Chondrocyte (in vitro differentiated cells): ENCODE measurements around the gene SLC22A7. TPM values are rescaled to one million over a fixed set of nuclear protein-coding genes. Genes with fewer than 3 reads are reported as not detected.

Source experiments
- DNase-seq: peaks from one replicate; pipeline ENCODE4 v3.0.0; 2021; ENCODE audit warnings: mixed read lengths, low spot score
- H3K27ac Mint-ChIP-seq: one replicate; pipeline ENCODE4 v1.8.0; 2021; ENCODE audit warnings: mild to moderate bottlenecking, moderate library complexity, mixed read lengths; ENCODE audit not compliant: unreplicated experiment
- H3K27me3 Mint-ChIP-seq: 2 replicates; pipeline ENCODE4 v1.8.0; 2021; ENCODE audit warnings: low read depth, mixed read lengths
- H3K36me3 Mint-ChIP-seq: 2 replicates; pipeline ENCODE4 v1.8.0; 2021; ENCODE audit warnings: low read depth, mixed read lengths
- H3K4me1 Mint-ChIP-seq: 2 replicates; pipeline ENCODE4 v1.8.0; 2021; ENCODE audit warnings: low read depth, mild to moderate bottlenecking, mixed read lengths
- H3K4me3 Mint-ChIP-seq: one replicate; pipeline ENCODE4 v1.8.0; 2021; ENCODE audit warnings: mild to moderate bottlenecking, moderate library complexity, mixed read lengths; ENCODE audit not compliant: unreplicated experiment
- H3K9me3 Mint-ChIP-seq: 2 replicates; pipeline ENCODE4 v1.8.0; 2021; ENCODE audit warnings: low read depth, mixed read lengths
- CTCF ChIP-seq: fragments of 200-600 bp; sonication (generic); IDR thresholded peaks from 2 replicates; pipeline ENCODE4 v1.5.0; 2021; ENCODE audit warnings: antibody characterized with exemption, mild to moderate bottlenecking, moderate library complexity
- total RNA-seq: library from RNA; stranded (reverse); gene quantifications from 3 replicates; pipeline ENCODE4 v1.2.1, GENCODE V29; 2021

The SLC22A7 gene
- total RNA-seq, 1 donor from 2014 or later: not detected

DNA sequence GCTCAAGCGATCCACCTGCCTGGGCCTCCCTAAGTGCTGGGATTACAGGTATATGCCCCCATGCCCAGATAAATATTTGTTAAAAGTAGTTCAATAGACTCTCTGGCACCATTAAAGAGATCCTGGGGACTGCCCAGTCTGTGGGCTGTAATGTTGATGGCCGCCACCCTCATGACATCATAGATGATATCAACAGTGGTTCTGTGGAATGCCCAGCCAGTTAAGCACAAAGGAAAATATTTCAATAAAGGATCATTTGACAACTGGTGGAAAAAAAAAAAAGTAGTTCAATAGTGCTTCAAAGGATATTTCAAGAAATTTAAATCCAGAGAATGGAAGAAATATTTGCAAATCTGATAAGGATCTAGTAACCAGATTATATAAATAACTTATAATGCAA, 12.1 kb downstream of the SLC22A7 start:
- Mint-ChIP-seq H3K36me3 (no peaks in the 10 kb centered on the region), H3K9me3 (no peaks in the 10 kb centered on the region), H3K4me3 (no peak overlapping the region), H3K27me3 (peaks cover 7% of the 10 kb centered on the region), H3K4me1 (peaks cover 7% of the 10 kb centered on the region), H3K27ac (no peak overlapping the region)
- no peak for DNase-seq
- no peak for TF ChIP-seq CTCF

- Mint-ChIP-seq H3K36me3 (no peaks in the 10 kb centered on the region), H3K9me3 (no peaks in the 10 kb centered on the region), H3K27me3 (peaks cover 7% of the 10 kb centered on the region), H3K4me1 (peaks cover 7% of the 10 kb centered on the region), H3K27ac (no peak overlapping the region), H3K4me3 (no peak overlapping the region)
- DNase-seq: no peak
- TF ChIP-seq CTCF: no peak
Observed at GRCh38 chr6:43310624-43311023, 12.6 kb downstream of the SLC22A7 start.

DNA sequence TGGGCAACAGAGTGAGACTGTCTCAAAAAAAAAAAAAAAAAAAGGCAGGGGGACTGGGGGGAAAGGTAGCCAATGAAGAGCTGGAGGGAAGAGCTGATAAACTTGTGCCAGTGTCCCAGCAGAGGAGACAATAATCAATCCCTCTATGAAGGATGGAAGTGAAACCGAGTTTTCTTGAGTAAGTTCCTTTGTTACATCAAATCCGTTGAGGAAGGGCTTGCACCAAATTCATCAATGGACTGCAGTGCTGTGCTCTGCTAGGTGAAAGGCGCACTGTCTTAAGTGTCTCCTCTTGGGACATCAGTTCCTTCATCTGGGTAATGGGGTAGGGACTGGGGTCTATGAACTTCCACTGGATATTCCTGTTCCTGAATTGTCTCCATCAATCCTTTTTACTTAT, 13.6 kb downstream of the SLC22A7 start:
- DNase-seq: no peak
- no peak overlapping the region for H3K27ac Mint-ChIP-seq

GRCh38 chr6:43313813-43314212, 15.8 kb downstream of the SLC22A7 start:
- Mint-ChIP-seq H3K9me3 (no peaks in the 10 kb centered on the region), H3K4me1 (peaks cover 1% of the 10 kb centered on the region), H3K4me3 (no peak overlapping the region), H3K27me3 (peaks cover 6% of the 10 kb centered on the region), H3K36me3 (peaks cover 2% of the 10 kb centered on the region), H3K27ac (no peak overlapping the region)
- DNase-seq: no peak
- no peak for TF ChIP-seq CTCF

More for the DNA sequence above, 13.6 kb downstream of the SLC22A7 start:
- H3K4me1 Mint-ChIP-seq: peaks cover 7% of the 10 kb centered on the region
- TF ChIP-seq CTCF: no peak
- no peaks in the 10 kb centered on the region for H3K9me3 Mint-ChIP-seq
- H3K4me3 Mint-ChIP-seq: no peak overlapping the region
- H3K36me3 Mint-ChIP-seq: peaks cover 2% of the 10 kb centered on the region
- H3K27me3 Mint-ChIP-seq: peaks cover 9% of the 10 kb centered on the region

- no peak for DNase-seq
- no peaks in the 10 kb centered on the region for H3K4me1 Mint-ChIP-seq
- no peak for TF ChIP-seq CTCF
- no peaks in the 10 kb centered on the region for H3K9me3 Mint-ChIP-seq
- peaks cover 2% of the 10 kb centered on the region for H3K36me3 Mint-ChIP-seq
- H3K27ac Mint-ChIP-seq: no peak overlapping the region
- H3K27me3 Mint-ChIP-seq: peaks cover 2% of the 10 kb centered on the region
- H3K4me3 Mint-ChIP-seq: no peak overlapping the region
Observed at GRCh38 chr6:43318011-43318410, 20.0 kb downstream of the SLC22A7 start.
